BJ (cell line): ENCODE results near the gene BMP2K. TPM values are rescaled to one million over a fixed set of nuclear protein-coding genes. Genes with fewer than 3 reads are reported as not detected.

Experiments used
- CTCF ChIA-PET: fragments of 350-600 bp; formaldehyde crosslinking; extraction: SDS; loops from one replicate; lab custom pipeline; 2021; ENCODE audit warnings: antibody characterized with exemption, inconsistent platforms; lab: Yijun Ruan, JAX
- POLR2A ChIA-PET: fragments of 300-600 bp; sonication (Branson Sonifier 250); formaldehyde crosslinking; extraction: SDS; loops from one replicate; lab custom pipeline; 2021; ENCODE audit warnings: antibody characterized with exemption; lab: Charles Lee
- DNase-seq: peaks from one replicate; pipeline ENCODE4 v3.0.0-alpha.2; 2011; ENCODE audit warnings: low read depth
- H3K27me3 ChIP-seq: 2 replicates; pipeline ENCODE4 v1.6.0; 2011; ENCODE audit warnings: low read length; ENCODE audit not compliant: control insufficient read depth, insufficient read depth
- H3K36me3 ChIP-seq: 2 replicates; pipeline ENCODE4 v1.5.1; 2011; ENCODE audit warnings: low read length; ENCODE audit not compliant: control insufficient read depth, insufficient read depth
- H3K4me3 ChIP-seq: 2 replicates; pipeline ENCODE4 v1.5.1; 2011; ENCODE audit warnings: low read depth, mild to moderate bottlenecking, control low read depth, low read length
- polyA plus RNA-seq: library from polyadenylated mRNA; depleted of rRNA; stranded (reverse); fragments of >200 nt; gene quantifications from 2 replicates; pipeline ENCODE4 v1.2.3, GENCODE V29; 2011
- TF ChIP-seq, protein P1 (sequence below): IDR thresholded peaks from 2 replicates; pipeline ENCODE4 v1.5.1; 2011; ENCODE audit warnings: low read depth, mild to moderate bottlenecking, control low read depth, inconsistent platforms, low read length, moderate library complexity; ENCODE audit not compliant: insufficient read depth

BMP2K gene
- polyA plus RNA-seq, 1 experiment, result 19.3 TPM

- H3K4me3 ChIP-seq, result no peak overlapping the region
- no peaks in the 10 kb centered on the region for H3K36me3 ChIP-seq
- no peak for DNase-seq
- no peaks in the 10 kb centered on the region for H3K27me3 ChIP-seq
- TF ChIP-seq, protein P1, sequence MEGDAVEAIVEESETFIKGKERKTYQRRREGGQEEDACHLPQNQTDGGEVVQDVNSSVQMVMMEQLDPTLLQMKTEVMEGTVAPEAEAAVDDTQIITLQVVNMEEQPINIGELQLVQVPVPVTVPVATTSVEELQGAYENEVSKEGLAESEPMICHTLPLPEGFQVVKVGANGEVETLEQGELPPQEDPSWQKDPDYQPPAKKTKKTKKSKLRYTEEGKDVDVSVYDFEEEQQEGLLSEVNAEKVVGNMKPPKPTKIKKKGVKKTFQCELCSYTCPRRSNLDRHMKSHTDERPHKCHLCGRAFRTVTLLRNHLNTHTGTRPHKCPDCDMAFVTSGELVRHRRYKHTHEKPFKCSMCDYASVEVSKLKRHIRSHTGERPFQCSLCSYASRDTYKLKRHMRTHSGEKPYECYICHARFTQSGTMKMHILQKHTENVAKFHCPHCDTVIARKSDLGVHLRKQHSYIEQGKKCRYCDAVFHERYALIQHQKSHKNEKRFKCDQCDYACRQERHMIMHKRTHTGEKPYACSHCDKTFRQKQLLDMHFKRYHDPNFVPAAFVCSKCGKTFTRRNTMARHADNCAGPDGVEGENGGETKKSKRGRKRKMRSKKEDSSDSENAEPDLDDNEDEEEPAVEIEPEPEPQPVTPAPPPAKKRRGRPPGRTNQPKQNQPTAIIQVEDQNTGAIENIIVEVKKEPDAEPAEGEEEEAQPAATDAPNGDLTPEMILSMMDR, result no peak
- CTCF ChIA-PET, result interaction anchor here (0.6 to 0.9 kb wide), 3 partner anchors 24 to 241 kb away, joined by 3 read pairs; no protein-coding TSS in a partner anchor
- POLR2A ChIA-PET, result interaction anchor here (0.6 kb wide), 2 partner anchors 19 to 24 kb away, joined by 3 read pairs; no protein-coding TSS in a partner anchor
Observed at GRCh38 chr4:78800965-78801364, 24.8 kb downstream of the BMP2K start.

DNA sequence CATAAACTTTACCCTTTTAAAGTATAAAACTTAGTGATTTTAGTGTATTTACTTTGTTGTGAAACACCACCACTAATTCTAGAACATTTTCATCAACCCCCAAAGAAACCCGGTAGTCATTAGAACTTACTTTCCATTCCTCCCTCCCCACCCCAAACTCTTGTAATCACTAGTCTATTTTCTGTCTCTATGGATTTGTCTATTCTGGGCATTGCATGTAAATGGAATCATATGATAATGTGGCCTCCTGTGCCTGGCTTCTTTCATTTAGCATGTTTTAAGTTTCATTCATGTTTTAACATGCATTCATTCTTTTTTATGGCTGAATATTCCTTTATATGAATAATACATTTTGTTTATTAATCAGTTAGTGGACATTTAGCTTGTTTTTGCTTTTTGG is 27.8 kb downstream of the BMP2K start:
- no peaks in the 10 kb centered on the region for H3K36me3 ChIP-seq
- ChIA-PET POLR2A (no interaction called here), CTCF (no interaction called here)
- H3K27me3 ChIP-seq, result no peaks in the 10 kb centered on the region
- TF ChIP-seq, protein P1, result no peak
- no peak overlapping the region for H3K4me3 ChIP-seq
- DNase-seq, result no peak

DNA sequence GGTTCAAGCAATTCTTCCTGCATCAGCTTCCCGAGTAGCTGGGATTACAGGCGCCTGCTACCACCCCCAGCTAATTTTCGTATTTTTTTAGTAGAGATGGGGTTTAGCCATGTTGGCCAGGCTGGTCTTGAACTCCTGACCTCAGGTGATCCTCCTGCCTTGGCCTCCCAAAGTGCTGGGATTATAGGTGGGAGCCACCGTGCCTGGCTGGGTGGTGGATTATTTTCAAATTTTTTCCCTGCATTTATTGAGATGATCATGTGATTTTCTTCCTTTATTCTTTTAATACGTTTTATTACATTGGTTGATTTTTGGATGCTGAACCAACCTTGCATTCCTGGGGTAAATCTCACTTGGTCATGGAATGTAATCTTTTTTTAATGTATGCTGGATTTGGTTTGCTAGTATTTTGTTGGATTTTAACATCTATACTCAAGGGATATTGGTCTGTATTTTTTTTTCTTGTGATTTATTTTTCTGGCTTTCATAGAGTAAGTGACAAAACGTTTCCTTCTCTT is 30.9 kb downstream of the BMP2K start:
- H3K4me3 ChIP-seq, result no peak overlapping the region
- POLR2A ChIA-PET, result no interaction called here
- TF ChIP-seq, protein P1, result no peak
- no peaks in the 10 kb centered on the region for H3K27me3 ChIP-seq
- no peaks in the 10 kb centered on the region; the same call in 1 of the 2 replicates for H3K36me3 ChIP-seq
- CTCF ChIA-PET, result no interaction called here
- no peak for DNase-seq

- DNase-seq, result no peak
- no peak overlapping the region for H3K4me3 ChIP-seq
- no peaks in the 10 kb centered on the region; the same call in 1 of the 2 replicates for H3K36me3 ChIP-seq
- TF ChIP-seq, protein P1, result no peak
- CTCF ChIA-PET, result interaction anchor here (1.3 to 1.4 kb wide), 2 partner anchors 11 to 61 kb away, joined by 3 read pairs; no protein-coding TSS in a partner anchor
- POLR2A ChIA-PET, result no interaction called here
- H3K27me3 ChIP-seq, result no peaks in the 10 kb centered on the region
Observed at GRCh38 chr4:78809295-78809694, 33.1 kb downstream of the BMP2K start.

DNA sequence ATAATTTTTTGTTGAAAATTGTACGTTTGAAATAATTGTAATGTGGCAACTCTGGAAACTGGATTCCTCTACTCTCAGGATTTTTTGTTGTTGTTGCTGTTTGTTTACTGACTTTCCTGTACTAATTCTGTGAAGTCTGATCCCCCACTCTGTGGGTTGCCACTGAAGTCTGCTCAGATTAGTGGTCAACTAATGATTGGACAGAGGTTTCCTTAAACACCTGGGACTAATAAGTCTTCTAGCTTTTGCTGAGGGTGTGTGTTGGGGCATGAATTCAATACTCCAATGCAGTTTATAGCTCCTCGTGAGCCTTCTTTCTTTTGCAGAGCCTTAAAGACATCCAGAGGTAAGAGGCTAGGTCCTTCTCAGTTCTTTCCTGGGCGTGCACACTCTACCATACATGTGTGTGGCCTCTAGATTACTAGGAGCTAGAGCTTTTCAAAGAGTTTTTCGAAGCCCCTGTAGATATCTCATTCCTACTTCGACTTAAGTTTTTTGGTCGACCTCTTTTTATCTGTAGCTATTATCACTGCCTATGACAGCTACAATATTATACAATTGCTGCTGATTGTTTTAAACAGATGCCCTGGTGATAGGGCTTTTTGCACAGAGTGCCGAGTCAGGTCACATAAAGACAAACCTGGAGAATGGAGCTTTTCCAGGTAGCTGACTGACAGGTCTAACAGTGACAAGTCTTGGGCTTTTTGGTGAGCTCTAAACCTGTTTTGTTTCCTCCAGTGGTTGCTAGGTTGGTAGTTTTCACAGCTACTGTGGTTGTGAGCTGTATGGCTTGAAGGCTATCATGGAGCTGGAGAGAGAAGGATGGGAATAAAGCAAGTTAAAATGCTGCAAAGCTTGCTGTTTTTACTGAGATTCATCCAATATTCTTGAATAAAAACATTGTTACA is 34.0 kb downstream of the BMP2K start:
- TF ChIP-seq, protein P1, result no peak
- H3K27me3 ChIP-seq, result no peaks in the 10 kb centered on the region
- H3K4me3 ChIP-seq, result no peak overlapping the region
- POLR2A ChIA-PET, result interaction anchor here (0.6 kb wide), 1 partner anchor 98 kb away, joined by 3 read pairs; no protein-coding TSS in a partner anchor
- CTCF ChIA-PET, result interaction anchor here (0.8 to 1.4 kb wide), 5 partner anchors 7 to 164 kb away, joined by 3 to 4 read pairs (median 3); no protein-coding TSS in a partner anchor
- H3K36me3 ChIP-seq, result no peaks in the 10 kb centered on the region; the same call in 1 of the 2 replicates
- no peak for DNase-seq
